ENCODE results near the gene SDCCAG8.

Gene SDCCAG8

DNA sequence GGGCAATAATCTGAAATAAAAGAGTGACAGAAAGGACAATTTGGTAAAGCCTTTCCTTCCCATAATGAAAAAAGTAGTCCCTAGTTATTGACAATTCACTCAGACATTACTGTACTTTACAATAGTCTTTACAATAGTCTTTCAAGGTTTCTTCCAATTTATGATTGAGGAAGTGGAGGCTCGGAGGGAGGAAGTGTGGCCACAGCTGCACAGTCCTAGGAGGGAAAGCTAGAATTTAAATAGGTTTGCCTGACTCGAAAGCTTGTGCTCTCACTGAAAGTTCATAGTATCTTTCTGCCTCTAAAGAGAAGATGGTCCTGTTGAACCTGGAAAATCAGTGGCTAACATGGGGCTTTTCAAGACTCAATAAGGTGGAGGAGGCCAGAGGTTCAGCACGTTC, 203.2 kb downstream of the SDCCAG8 start:
- no peak for TF ChIP-seq CTCF (IDR thresholded peaks at IDR 0.05)

DNA sequence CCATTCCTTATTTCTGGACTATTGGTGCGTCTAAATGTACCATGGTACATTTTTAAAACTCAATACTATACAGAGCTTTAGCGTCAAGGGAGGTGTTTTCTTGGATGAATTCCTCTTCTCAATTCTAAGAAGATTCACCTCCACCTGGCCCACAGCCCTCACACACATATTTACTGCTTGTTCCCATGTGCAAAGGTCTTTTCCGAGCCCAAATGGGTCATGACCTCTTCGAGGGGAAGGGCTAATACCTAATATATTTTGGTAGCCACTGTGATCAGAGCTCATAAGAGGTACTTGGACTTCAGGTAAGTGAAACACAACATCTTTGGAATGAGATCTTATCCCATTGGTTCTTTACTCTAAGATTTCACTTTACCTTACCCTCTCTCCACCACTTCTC, 205.9 kb downstream of the SDCCAG8 start:
- no peak for TF ChIP-seq CTCF (IDR thresholded peaks at IDR 0.05)

DNA sequence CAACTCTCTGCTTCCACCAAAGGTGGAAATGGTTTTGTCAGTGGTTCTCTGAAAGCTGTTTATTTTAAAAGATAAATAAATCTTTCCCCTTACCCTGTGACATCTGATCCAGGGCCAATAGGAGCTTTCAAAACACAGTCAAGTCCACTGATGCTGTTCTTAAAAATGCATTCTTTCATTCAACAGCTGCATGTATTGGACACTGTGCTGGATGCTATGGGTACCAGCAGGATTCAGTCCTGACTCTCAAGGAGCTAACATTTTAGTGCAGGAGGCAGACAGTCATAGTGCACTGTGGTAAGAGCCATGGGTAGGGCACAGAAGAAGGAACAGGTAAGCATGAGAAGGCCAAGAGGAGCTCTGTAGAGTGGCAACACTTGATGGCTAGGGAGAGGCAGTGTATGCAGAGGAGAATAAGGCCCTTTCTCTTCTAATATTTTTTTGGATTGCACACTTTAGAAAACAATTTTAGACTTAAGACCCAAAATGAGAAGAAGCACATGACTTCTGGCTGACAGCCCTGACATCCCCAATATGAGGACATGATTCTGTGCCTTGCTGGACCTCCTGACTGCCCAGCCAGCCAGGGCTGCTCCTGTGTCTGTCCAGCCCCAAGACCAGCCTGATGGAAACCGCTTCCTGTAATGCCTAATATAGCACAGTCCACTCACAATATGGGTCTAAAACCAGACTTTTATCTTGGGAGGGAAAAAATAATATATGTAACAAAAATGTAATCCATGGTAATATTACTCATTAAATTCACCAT, 207.3 kb downstream of the SDCCAG8 start:
- TF ChIP-seq CTCF (IDR thresholded peaks at IDR 0.05): no peak

GRCh38 chr1:243465081-243465480, 209.2 kb downstream of the SDCCAG8 start:
- TF ChIP-seq CTCF (IDR thresholded peaks at IDR 0.05): no peak

- no peak for TF ChIP-seq CTCF (IDR thresholded peaks at IDR 0.05)
Measured at GRCh38 chr1:243465738-243466137, 209.9 kb downstream of the SDCCAG8 start.

GRCh38 chr1:243469497-243469896, 213.7 kb downstream of the SDCCAG8 start:
- TF ChIP-seq CTCF (IDR thresholded peaks at IDR 0.05): no peak

DNA sequence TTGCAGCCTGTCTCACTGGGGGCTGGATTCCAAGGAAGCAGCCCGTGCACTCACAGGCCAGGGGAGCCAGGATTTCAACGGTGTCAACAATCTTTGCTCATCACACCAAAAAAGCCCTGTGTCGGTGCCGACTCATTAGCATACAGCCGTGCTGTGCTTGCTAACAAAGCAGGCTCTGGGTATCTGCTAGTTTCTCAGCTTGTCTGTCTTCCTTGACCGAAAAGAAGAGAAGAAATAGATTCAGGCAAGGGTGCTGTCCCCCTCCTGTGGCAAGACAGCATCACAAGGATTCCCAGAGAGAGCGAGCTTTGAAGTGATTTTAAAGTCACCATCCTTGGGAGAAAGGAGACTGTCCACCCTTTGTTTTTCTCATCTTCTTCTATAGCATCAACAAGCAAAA, 214.7 kb downstream of the SDCCAG8 start:
- TF ChIP-seq CTCF (IDR thresholded peaks at IDR 0.05): no peak
